Measurements from ENCODE around the gene APLP2. TPM values are rescaled to one million over a fixed set of nuclear protein-coding genes. Genes with fewer than 3 reads are reported as not detected.
A peak's percentile ranks its signal among the peaks of the same experiment; 100 is the strongest.

Gene APLP2
- total and polyA plus RNA-seq, 2 of the 4 experiments (the other 2 are of a cell fraction) = 127 to 235 TPM

DNA sequence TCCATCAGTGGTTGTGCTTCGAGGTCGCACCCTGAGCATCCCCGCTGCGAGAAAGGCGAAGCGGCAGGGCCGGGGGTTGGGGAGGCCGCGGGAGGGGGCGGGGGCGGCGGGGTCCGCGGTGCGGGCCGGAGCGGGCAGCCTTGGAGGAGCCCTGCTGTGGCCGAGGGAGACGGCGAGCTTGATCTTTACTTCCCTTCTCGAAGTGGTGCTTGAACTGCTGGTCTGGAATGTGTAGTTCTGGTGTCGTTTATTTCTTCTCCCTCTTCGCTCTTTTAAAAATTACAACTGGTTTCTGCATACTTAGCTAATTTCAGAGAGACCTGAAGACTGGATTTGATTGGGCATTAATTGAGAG is 1.1 kb downstream of the APLP2 start:
- Histone ChIP-seq H2BK120ac (ENCODE audit: low read depth, low read length) (no peak overlapping the region), H4K20me1 (ENCODE audit: insufficient read depth, low read length) (peaks cover 26% of the 10 kb centered on the region), H3K56ac (ENCODE audit: extremely low read depth, insufficient read depth, low read length) (no peak overlapping the region), H3K18ac (ENCODE audit: low read depth, low read length) (no peak overlapping the region), H3K4me1 (ENCODE audit: control insufficient read depth, insufficient read depth, low read length) (peaks cover 4% of the 10 kb centered on the region; the same call in 1 of the 2 replicates), H3K23ac (ENCODE audit: low read depth, low read length) (0 out of 2 replicates have a peak overlapping the region, but pooled peaks have one; percentile 88), H3K4ac (ENCODE audit: low read depth, low read length) (no peak overlapping the region), H2BK20ac (ENCODE audit: low read depth, low read length) (no peak overlapping the region), H2AK9ac (replicated peaks; ENCODE audit: low read depth, low read length, poor library complexity) (peak overlapping the region; percentile 86), H3K9me3 (ENCODE audit: control insufficient read depth, insufficient read depth, low read length) (no peaks in the 10 kb centered on the region), H2AFZ (replicated peaks; ENCODE audit: low read length, poor library complexity) (peak overlapping the region; percentile 90), H4K5ac (ENCODE audit: low read depth, low read length) (no peak overlapping the region), H3K9ac (ENCODE audit: low read depth, low read length) (peak overlapping the region; percentile 98), H3K9me1 (ENCODE audit: insufficient read depth, low read length) (peaks cover 6% of the 10 kb centered on the region; the same call in 1 of the 2 replicates), H4K91ac (ENCODE audit: insufficient read depth, low read depth, low read length) (0 out of 2 replicates have a peak overlapping the region, but pooled peaks have one; percentile 40), H3K4me3 (ENCODE audit: insufficient read depth, low read depth, low read length) (peak overlapping the region; percentile 90), H3K27ac (ENCODE audit: insufficient read depth, low read length) (peak overlapping the region; percentile 73), H2AK5ac (ENCODE audit: low read depth, low read length) (no peak overlapping the region), H3K79me1 (ENCODE audit: low read depth in 1 of 2, low read length in 2 of 2) (peaks cover 12 to 31% of the 10 kb centered on the region in 2 experiments), H2BK15ac (ENCODE audit: low read depth, low read length) (no peak overlapping the region), H3K14ac (replicated peaks; ENCODE audit: low read depth, low read length) (peak overlapping the region; percentile 85), H2BK5ac (ENCODE audit: low read depth, low read length, poor library complexity, severe bottlenecking) (no peak overlapping the region), H3K4me2 (ENCODE audit: low read depth, low read length) (peak overlapping the region; percentile 94), H3K27me3 (ENCODE audit: control insufficient read depth, insufficient read depth, low read length) (no peaks in the 10 kb centered on the region), H3K36me3 (ENCODE audit: control insufficient read depth, insufficient read depth, low read length) (no peaks in the 10 kb centered on the region), H4K8ac (ENCODE audit: low read depth in 2 of 2, low read length in 2 of 2) (no peak overlapping the region)
- ATAC-seq (ENCODE audit: low read depth) (no peak), DNase-seq (peak; percentile 36)
- ChIA-PET POLR2A (ENCODE audit: unreplicated experiment) (interaction anchor here (0.6 kb wide), 1 partner anchor 125 kb away, joined by 10 read pairs; no protein-coding TSS in a partner anchor), CTCF (interaction anchor here (1.5 kb wide), 1 partner anchor 62 kb away, joined by 10 read pairs; no protein-coding TSS in a partner anchor)
- BruUV-seq (replicated peaks) = no TSS peak
- no CpG with 5 or more reads among the region's 23 CpGs for WGBS, 2 experiments (ENCODE audit: extremely low coverage in 2 of 2, insufficient read length in 1 of 2)
- TF ChIP-seq, protein P1, sequence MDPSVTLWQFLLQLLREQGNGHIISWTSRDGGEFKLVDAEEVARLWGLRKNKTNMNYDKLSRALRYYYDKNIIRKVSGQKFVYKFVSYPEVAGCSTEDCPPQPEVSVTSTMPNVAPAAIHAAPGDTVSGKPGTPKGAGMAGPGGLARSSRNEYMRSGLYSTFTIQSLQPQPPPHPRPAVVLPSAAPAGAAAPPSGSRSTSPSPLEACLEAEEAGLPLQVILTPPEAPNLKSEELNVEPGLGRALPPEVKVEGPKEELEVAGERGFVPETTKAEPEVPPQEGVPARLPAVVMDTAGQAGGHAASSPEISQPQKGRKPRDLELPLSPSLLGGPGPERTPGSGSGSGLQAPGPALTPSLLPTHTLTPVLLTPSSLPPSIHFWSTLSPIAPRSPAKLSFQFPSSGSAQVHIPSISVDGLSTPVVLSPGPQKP (IDR thresholded peaks at IDR 0.05; ENCODE audit: borderline replicate concordance, low read depth, low read length) = no peak
- TF ChIP-seq MAFK (IDR thresholded peaks at IDR 0.05; ENCODE audit: low read depth, low read length) (peak; percentile 1; the same call in 1 of the 2 replicates), RAD21 (IDR thresholded peaks at IDR 0.05; ENCODE audit: low read length) (no peak)
- dilution Hi-C loops (cut with HindIII; ENCODE audit: low sequenced_read_pairs, unreplicated experiment) (no loop called here), in situ Hi-C loops (cut with MboI; ENCODE audit: low sequenced_read_pairs) (no loop called here), intact Hi-C loops (cut with micrococcal nuclease) (loop anchor here (1.0 kb wide), 1 partner anchor 148 kb away; no protein-coding TSS in a partner anchor)
